Measurements from ENCODE around the gene BANF2.

The BANF2 gene

GRCh38 chr20:17720755-17721154 is 21.0 kb downstream of the BANF2 start:
- H3K4me3 ChIP-seq (ENCODE audit: low read length) = no peak overlapping the region
- DNase-seq (ENCODE audit: low read depth) = no peak
- TF ChIP-seq CTCF (conservative IDR thresholded peaks at IDR 0.05; ENCODE audit: low read length) = no peak

GRCh38 chr20:17721802-17722486 is 22.2 kb downstream of the BANF2 start:
- no peak overlapping the region for H3K4me3 ChIP-seq (ENCODE audit: low read length)
- TF ChIP-seq CTCF (conservative IDR thresholded peaks at IDR 0.05; ENCODE audit: low read length) = peak; percentile 25
- no peak for DNase-seq (ENCODE audit: low read depth)

- no peak overlapping the region for H3K4me3 ChIP-seq (ENCODE audit: low read length)
- no peak for TF ChIP-seq CTCF (conservative IDR thresholded peaks at IDR 0.05; ENCODE audit: low read length)
- DNase-seq (ENCODE audit: low read depth) = no peak
These were observed 22.9 kb downstream of the BANF2 start for GRCh38 chr20:17722493-17723300.

- no peak overlapping the region for H3K4me3 ChIP-seq (ENCODE audit: low read length)
- TF ChIP-seq CTCF (conservative IDR thresholded peaks at IDR 0.05; ENCODE audit: low read length) = no peak
- no peak for DNase-seq (ENCODE audit: low read depth)
These were observed 23.5 kb downstream of the BANF2 start for GRCh38 chr20:17723301-17723691.

GRCh38 chr20:17725094-17725835 is 25.5 kb downstream of the BANF2 start:
- no peak overlapping the region for H3K4me3 ChIP-seq (ENCODE audit: low read length)
- no peak for DNase-seq (ENCODE audit: low read depth)
- TF ChIP-seq CTCF (conservative IDR thresholded peaks at IDR 0.05; ENCODE audit: low read length) = no peak

- no peak for TF ChIP-seq CTCF (conservative IDR thresholded peaks at IDR 0.05; ENCODE audit: low read length)
- DNase-seq (ENCODE audit: low read depth) = no peak
- no peak overlapping the region for H3K4me3 ChIP-seq (ENCODE audit: low read length)
These were observed 27.1 kb downstream of the BANF2 start for GRCh38 chr20:17726902-17727301.

Data from AG10803 (cell line).